Ishikawa (cell line): ENCODE measurements around the gene IL12RB2.

Experiments used
- CREB1 ChIP-seq: IDR thresholded peaks from 2 replicates; pipeline ENCODE4 v1.6.1; 2012; ENCODE audit warnings: low read depth
- EGR1 ChIP-seq: IDR thresholded peaks from 2 replicates; pipeline ENCODE4 v1.6.1; 2012
- MAX ChIP-seq: IDR thresholded peaks from 2 replicates; pipeline ENCODE4 v1.6.1; 2012
- REST ChIP-seq: IDR thresholded peaks from 2 replicates; pipeline ENCODE4 v1.6.1; 2012; ENCODE audit warnings: low read depth, mild to moderate bottlenecking
- TAF1 ChIP-seq: IDR thresholded peaks from 2 replicates; pipeline ENCODE4 v1.6.1; 2012; ENCODE audit warnings: low read depth, mild to moderate bottlenecking
- USF1 ChIP-seq: IDR thresholded peaks from 2 replicates; pipeline ENCODE4 v1.6.1; 2012

- no peak for TF ChIP-seq EGR1
- no peak for TF ChIP-seq CREB1
- no peak for TF ChIP-seq TAF1
- no peak for TF ChIP-seq REST
- TF ChIP-seq MAX: no peak
- no peak for TF ChIP-seq USF1
These were observed 28.5 kb downstream of the IL12RB2 start for GRCh38 chr1:67336157-67336556.
